Gastrocnemius medialis (tissue), 4 donors: Measurements from ENCODE around the gene KIAA1549. TPM values are rescaled to one million over a fixed set of nuclear protein-coding genes. Genes with fewer than 3 reads are reported as not detected.

Experiments used
- ATAC-seq, 2 donors: fragments of 150-250 bp; one replicate each; pipeline ENCODE4 v1.9.1; 2016
- DNase-seq, 2 donors: peaks; one replicate each; pipeline ENCODE4 v3.0.0-alpha.2; 2019
- H3K27ac ChIP-seq, 4 donors: fragments of 200-600 bp; sonication (generic); 1 replicate in 1 of 4; 2 replicates in 3 of 4; pipeline ENCODE4 v1.5.1; 2016 to 2018; ENCODE audit warnings: mild to moderate bottlenecking in 2 of 4, moderate library complexity in 1 of 4
- H3K27me3 ChIP-seq, 3 donors: fragments of 200-600 bp; sonication (generic) in 2 of 3; 1 replicate in 1 of 3; 2 replicates in 2 of 3; pipeline versions ENCODE4 v1.5.1 to v1.6.0; 2016 to 2019; ENCODE audit warnings: mild to moderate bottlenecking in 1 of 3, moderate library complexity in 1 of 3
- H3K36me3 ChIP-seq, 2 donors: fragments of 200-600 bp; sonication (generic) in 1 of 2; one replicate each; pipeline ENCODE4 v1.5.1; 2017 to 2018
- H3K4me1 ChIP-seq, 2 donors: fragments of 200-600 bp; sonication (generic) in 1 of 2; one replicate each; pipeline ENCODE4 v1.5.1; 2016 to 2017; ENCODE audit warnings: mild to moderate bottlenecking in 2 of 2
- H3K4me3 ChIP-seq, 4 donors: fragments of 200-600 bp; sonication (generic) in 3 of 4; 1 replicate in 1 of 4; 2 replicates in 3 of 4; pipeline ENCODE4 v1.5.1; 2016 to 2019; ENCODE audit warnings: mild to moderate bottlenecking in 2 of 4
- H3K9me3 ChIP-seq, 3 donors: fragments of 200-600 bp; sonication (generic) in 2 of 3; 1 replicate in 1 of 3; 2 replicates in 2 of 3; pipeline ENCODE4 v1.5.1; 2016 to 2019
- CTCF ChIP-seq, 5 experiments: fragments of 450-650 bp in 3 of 5; fragments of 200-600 bp in 2 of 5; sonication (generic) in 2 of 5; IDR thresholded peaks in 4 of 5; conservative IDR thresholded peaks in 1 of 5; 1 replicate in 4 of 5; 2 replicates in 1 of 5; pipeline ENCODE4 v1.5.1; 2016 to 2019; ENCODE audit warnings: antibody characterized with exemption in 5 of 5, mild to moderate bottlenecking in 3 of 5, moderate library complexity in 3 of 5
- POLR2A ChIP-seq, 2 donors: fragments of 450-650 bp; IDR thresholded peaks; one replicate each; pipeline ENCODE4 v1.6.1; 2017; ENCODE audit warnings: antibody characterized with exemption in 2 of 2, mild to moderate bottlenecking in 2 of 2, moderate library complexity in 2 of 2
- in situ Hi-C, 4 donors: fragments of 200-750 bp; cut with MboI; loops; one replicate each; pipeline versions ENCODE4 v1.15.0 to v1.8.0; 2017; ENCODE audit warnings: low sequenced_read_pairs in 4 of 4
- intact Hi-C: fragments of 100-400 bp; cut with DNase I; formaldehyde crosslinking; loops from one replicate; pipeline ENCODE4 v1.15.1; 2023; ENCODE audit warnings: low total_unique reads
- total RNA-seq, 4 donors: library from RNA; depleted of rRNA; stranded (reverse); fragments of >200 nt; gene quantifications; one replicate each; pipeline versions ENCODE4 v1.1.0 to v1.2.3, GENCODE V29; 2016

The KIAA1549 gene
- total RNA-seq, 4 donors from 2014 or later: 0.55 to 0.87 (median 0.75) TPM

DNA sequence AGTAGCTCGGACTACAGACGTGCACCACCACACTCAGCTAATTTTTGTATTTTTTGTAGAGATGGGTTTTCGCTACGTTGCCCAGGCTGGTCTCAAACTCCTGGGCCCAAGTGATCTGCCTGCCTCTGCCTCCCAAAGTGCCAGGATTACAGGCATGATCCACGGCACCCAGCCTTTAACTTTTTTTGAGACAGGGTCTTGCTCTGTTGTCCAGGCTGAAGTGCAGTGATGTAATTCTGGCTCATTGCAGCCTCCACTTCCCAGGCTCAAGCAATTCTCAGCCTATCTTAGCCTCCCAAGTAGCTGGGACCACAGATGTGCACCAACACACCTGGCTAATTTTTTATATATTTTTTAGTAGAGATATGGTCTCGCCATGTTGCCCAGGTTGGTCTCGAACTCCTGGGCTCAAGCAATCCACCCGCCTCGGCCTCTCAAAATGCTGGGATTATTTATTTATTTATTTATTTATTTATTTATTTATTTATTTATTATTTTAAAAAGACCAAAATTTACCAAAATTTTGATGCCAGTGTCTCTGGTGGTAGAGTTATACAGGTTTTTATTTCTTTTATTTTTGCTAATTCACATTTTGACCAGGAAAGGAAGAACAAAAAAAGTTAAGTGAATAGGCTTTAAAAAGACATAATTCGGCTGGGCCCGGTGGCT lies 158.2 kb downstream of the KIAA1549 start:
- no peaks in the 10 kb centered on the region for H3K27me3 ChIP-seq
- in situ Hi-C loops: no loop called here

DNA sequence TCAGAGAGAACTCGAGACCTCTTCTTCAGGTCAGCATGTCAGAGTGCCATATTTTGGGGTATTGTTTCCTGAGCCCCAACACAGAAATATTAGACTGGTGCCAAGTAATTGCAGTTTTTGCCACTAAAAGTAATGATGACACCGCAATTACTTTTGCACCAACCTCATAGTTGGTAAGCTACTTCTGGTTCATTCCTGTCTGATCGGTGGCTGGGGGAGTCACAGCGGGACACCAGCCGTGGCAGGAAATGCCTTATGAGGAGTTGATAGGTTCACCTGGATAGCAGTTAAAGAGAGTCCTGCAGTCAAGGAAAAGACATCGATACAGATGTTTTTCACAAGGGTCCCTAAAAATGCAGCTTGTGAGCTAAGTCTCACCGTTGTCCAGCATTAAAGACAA lies 159.3 kb downstream of the KIAA1549 start:
- no peak overlapping the region for H3K27ac ChIP-seq
- intact Hi-C loops: no loop called here
- in situ Hi-C loops: no loop called here
- no peaks in the 10 kb centered on the region for H3K9me3 ChIP-seq
- ATAC-seq: no peak
- H3K4me1 ChIP-seq: no peaks in the 10 kb centered on the region
- TF ChIP-seq CTCF (IDR thresholded peaks at IDR 0.05 in 4 of 5, conservative IDR thresholded peaks at IDR 0.05 in 1 of 5) (no peak), POLR2A (IDR thresholded peaks at IDR 0.05) (no peak)
- H3K4me3 ChIP-seq: no peak overlapping the region
- DNase-seq: no peak
- H3K27me3 ChIP-seq: no peaks in the 10 kb centered on the region
- no peaks in the 10 kb centered on the region for H3K36me3 ChIP-seq

More for the DNA sequence above, 158.2 kb downstream of the KIAA1549 start:
- Histone ChIP-seq H3K4me1 (no peaks in the 10 kb centered on the region), H3K27ac (no peak overlapping the region), H3K36me3 (no peaks in the 10 kb centered on the region), H3K9me3 (no peaks in the 10 kb centered on the region), H3K4me3 (no peak overlapping the region)
- intact Hi-C loops: no loop called here
- no peak for DNase-seq
- TF ChIP-seq POLR2A (IDR thresholded peaks at IDR 0.05): no peak
- no peak for TF ChIP-seq CTCF (IDR thresholded peaks at IDR 0.05 in 4 of 5, conservative IDR thresholded peaks at IDR 0.05 in 1 of 5)
- no peak for ATAC-seq

DNA sequence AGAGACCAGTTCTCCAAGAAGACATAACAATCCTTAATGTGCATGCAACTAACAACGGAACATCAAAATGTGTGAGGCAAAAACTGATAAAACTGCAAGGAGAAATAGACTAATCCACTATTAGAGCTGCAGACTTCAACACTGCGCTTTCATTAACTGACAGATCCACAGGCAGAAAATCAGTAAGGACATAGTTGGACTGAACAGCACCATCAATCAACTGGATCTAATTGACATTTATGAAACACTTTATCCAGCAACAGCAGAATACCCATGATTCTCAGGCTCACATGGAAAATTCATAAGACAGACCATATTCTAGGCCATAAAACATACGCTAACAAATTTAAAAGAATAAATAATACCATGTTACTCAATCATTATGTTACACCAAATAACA lies 161.6 kb downstream of the KIAA1549 start:
- DNase-seq: no peak
- Histone ChIP-seq H3K4me1 (no peaks in the 10 kb centered on the region), H3K27ac (no peak overlapping the region), H3K36me3 (no peaks in the 10 kb centered on the region), H3K4me3 (no peak overlapping the region), H3K27me3 (no peaks in the 10 kb centered on the region), H3K9me3 (no peaks in the 10 kb centered on the region)
- no peak for TF ChIP-seq POLR2A (IDR thresholded peaks at IDR 0.05)
- no peak for TF ChIP-seq CTCF (IDR thresholded peaks at IDR 0.05 in 4 of 5, conservative IDR thresholded peaks at IDR 0.05 in 1 of 5)
- ATAC-seq: no peak
- in situ Hi-C loops: no loop called here
- intact Hi-C loops: no loop called here

GRCh38 chr7:138816650-138817049 lies 164.5 kb downstream of the KIAA1549 start:
- TF ChIP-seq CTCF (IDR thresholded peaks at IDR 0.05 in 4 of 5, conservative IDR thresholded peaks at IDR 0.05 in 1 of 5): no peak
- no peak for TF ChIP-seq POLR2A (IDR thresholded peaks at IDR 0.05)
- no peaks in the 10 kb centered on the region for H3K27me3 ChIP-seq
- no peaks in the 10 kb centered on the region for H3K4me1 ChIP-seq
- intact Hi-C loops: no loop called here
- no peak for ATAC-seq
- no peaks in the 10 kb centered on the region for H3K36me3 ChIP-seq
- DNase-seq: no peak
- no peak overlapping the region for H3K4me3 ChIP-seq
- H3K27ac ChIP-seq: no peak overlapping the region
- in situ Hi-C loops: no loop called here
- H3K9me3 ChIP-seq: no peaks in the 10 kb centered on the region
